Erythroblast (primary cell): ENCODE measurements around the gene SSBP4.

Experiments
- GATA1 ChIP-seq: IDR thresholded peaks from 2 replicates; pipeline ENCODE4 v1.6.1; 2011; ENCODE audit warnings: low read depth, mild to moderate bottlenecking, control low read depth, low read length, moderate library complexity
- POLR2A ChIP-seq: IDR thresholded peaks from 2 replicates; pipeline ENCODE4 v1.6.1; 2011; ENCODE audit warnings: mild to moderate bottlenecking, low read length

DNA sequence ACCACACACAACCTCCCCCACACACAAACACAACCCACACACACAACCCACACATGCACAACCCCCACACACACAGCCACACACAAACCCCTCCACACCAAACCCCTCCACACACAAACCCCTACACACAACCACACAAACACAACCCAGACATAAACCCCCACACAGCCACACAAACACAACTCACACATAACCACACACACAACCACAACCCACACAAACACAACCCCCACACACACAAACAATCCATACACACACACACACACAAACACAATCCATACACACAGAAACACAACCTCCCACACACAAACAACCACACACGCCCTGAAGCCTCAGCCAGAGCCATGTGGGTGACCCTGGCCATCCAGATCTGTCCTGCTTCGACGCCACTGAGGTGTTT lies 48.8 kb downstream of the SSBP4 start:
- TF ChIP-seq POLR2A (no peak), GATA1 (no peak)
